LNCAP (cell line): ENCODE results near the gene NOP53.

ENCODE experiments used
- CTCF ChIP-seq: fragments of 450-650 bp; IDR thresholded peaks from 2 replicates; pipeline ENCODE4 v1.5.1; 2017; ENCODE audit warnings: mild to moderate bottlenecking

The NOP53 gene

GRCh38 chr19:47713046-47714021 lies 32.0 kb upstream of the NOP53 start, which contains the start of gene EHD2:
Gene EHD2 (plus strand): TSS chr19:47713422. CDS start chr19:47716613, 3,191 bp downstream.
- TF ChIP-seq CTCF: no peak; the same call in 1 of the 2 replicates

GRCh38 chr19:47714339-47714738 lies 31.0 kb upstream of the NOP53 start:
- TF ChIP-seq CTCF: no peak

- TF ChIP-seq CTCF: no peak
Observed at GRCh38 chr19:47716270-47716937, 28.9 kb upstream of the NOP53 start.

- no peak for TF ChIP-seq CTCF
Observed at GRCh38 chr19:47719047-47719859, 26.1 kb upstream of the NOP53 start.

DNA sequence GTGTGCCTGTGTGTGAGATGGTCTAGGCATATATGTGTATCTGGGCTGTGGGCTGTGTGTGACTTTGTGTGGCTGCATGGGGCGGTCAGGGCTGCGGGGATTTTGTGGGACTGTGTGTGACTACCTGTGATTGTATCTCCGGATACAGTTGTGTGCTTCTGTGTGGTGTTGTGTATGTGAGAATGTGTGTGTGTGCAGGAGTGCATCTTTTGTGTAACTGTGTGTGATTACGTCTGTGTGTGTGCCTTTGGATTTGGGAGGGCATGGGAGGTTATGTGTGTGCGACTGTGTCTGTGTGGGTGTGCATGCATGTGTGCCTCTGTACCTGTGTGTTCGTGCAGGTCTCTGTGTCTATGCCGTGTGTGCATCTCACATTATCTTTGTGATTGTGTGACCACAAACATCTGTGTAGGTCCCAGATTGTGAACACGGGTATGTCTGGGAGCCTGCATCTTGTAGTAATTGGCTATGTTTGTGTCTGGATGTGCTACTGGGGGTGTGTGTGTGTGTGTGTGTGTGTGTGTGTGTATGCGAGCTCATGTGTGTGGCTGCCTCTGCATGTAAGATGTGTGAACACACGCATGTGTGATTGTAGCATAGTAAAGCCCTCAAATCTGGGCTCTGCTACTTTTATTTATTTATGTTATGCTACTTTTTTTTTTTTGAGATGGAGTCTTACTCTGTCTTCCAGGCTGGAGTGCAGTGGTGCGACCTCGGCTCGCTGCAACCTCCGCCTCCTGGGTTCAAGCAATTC lies 24.5 kb upstream of the NOP53 start:
- no peak for TF ChIP-seq CTCF

GRCh38 chr19:47723581-47723940 lies 21.8 kb upstream of the NOP53 start:
- TF ChIP-seq CTCF: no peak
